ENCODE results near the gene BCL2L15. TPM values are rescaled to one million over a fixed set of nuclear protein-coding genes. Genes with fewer than 3 reads are reported as not detected.

The BCL2L15 gene
- total and polyA plus RNA-seq, 2 of the 8 experiments (the other 6 are each of a cell fraction or from before 2014, with no cell fraction given), result 0.32 to 0.36 TPM

DNA sequence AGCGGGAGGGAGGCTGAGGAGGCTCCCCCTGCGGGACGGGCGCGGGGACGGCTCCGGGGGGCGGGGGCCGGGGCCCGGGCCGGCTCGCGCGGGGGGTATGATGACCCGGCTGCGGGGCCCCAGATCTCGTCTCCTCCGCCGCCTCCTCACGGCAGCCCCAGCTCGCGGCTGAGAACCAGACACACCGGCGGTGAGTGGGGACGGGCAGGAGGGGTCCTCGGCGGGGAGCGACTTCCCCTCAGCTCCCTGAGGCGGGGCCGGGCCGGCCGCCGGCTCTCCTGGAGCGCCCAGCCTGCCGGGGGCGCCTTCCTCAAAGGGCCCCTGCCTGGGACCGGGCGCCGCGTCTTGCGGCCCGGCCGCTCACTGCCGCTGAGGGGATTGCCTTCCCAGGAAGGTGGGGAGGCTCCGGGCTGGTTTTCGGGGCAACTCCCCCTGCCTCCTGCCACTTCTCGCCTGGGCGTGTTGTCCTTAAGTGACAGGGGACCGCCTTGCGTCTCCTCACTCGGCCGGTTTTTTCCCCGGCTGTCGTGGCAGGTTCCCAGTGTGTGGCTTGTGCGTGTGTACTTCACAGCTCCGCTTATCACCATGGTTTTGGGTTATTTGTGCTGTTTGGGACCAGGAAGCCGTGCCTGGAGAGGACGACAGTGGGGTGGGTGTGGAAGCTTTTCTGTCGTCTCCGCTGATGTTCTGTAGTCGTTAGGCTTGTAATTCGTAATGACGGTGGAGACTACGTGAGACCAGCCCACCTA is 42.5 kb upstream of the BCL2L15 start (continued):
- TF ChIP-seq PHF8 (conservative IDR thresholded peaks at IDR 0.05; ENCODE audit: low read depth, low read length) (peak; percentile 21), POLR2AphosphoS5 (IDR thresholded peaks at IDR 0.05; ENCODE audit: low read depth, low read length) (no peak), BRCA1 (IDR thresholded peaks at IDR 0.05; ENCODE audit: low read depth, low read length) (no peak), GTF2F1 (IDR thresholded peaks at IDR 0.05; ENCODE audit: borderline replicate concordance, low read depth, low read length) (no peak), JUND (IDR thresholded peaks at IDR 0.05; ENCODE audit: low read length) (no peak), KDM1A (IDR thresholded peaks at IDR 0.05; ENCODE audit: borderline replicate concordance, low read length) (no peak), SP4 (IDR thresholded peaks at IDR 0.05; ENCODE audit: low read length) (no peak), SAP30 (IDR thresholded peaks at IDR 0.05; ENCODE audit: insufficient read depth, insufficient replicate concordance, low read length) (peak; percentile 87), POLR2A (IDR thresholded peaks at IDR 0.05; ENCODE audit: control extremely low read depth in 1 of 2, low read depth in 2 of 2, low read length in 2 of 2) (no peak), CHD1 (IDR thresholded peaks at IDR 0.05; ENCODE audit: low read depth, low read length) (no peak), ASH2L (IDR thresholded peaks at IDR 0.05; ENCODE audit: low read length) (peak; percentile 53), JUN (IDR thresholded peaks at IDR 0.05; ENCODE audit: low read depth, low read length) (no peak), TCF12 (IDR thresholded peaks at IDR 0.05; ENCODE audit: low read depth, low read length) (no peak), GABPA (IDR thresholded peaks at IDR 0.05; ENCODE audit: borderline replicate concordance, insufficient read depth, low read length) (no peak), RAD21 (IDR thresholded peaks at IDR 0.05 in 1 of 2, conservative IDR thresholded peaks at IDR 0.05 in 1 of 2; ENCODE audit: low read depth in 2 of 2, low read length in 2 of 2) (no peak), TAF7 (optimal IDR thresholded peaks at IDR 0.05; ENCODE audit: borderline replicate concordance, low read depth, low read length) (no peak), CBX8 (IDR thresholded peaks at IDR 0.05; ENCODE audit: borderline replicate concordance, low read depth, low read length) (no peak), NANOG (IDR thresholded peaks at IDR 0.05; ENCODE audit: insufficient read depth, low read depth, low read length, poor library complexity, severe bottlenecking) (no peak)
- TF ChIP-seq, protein P1, sequence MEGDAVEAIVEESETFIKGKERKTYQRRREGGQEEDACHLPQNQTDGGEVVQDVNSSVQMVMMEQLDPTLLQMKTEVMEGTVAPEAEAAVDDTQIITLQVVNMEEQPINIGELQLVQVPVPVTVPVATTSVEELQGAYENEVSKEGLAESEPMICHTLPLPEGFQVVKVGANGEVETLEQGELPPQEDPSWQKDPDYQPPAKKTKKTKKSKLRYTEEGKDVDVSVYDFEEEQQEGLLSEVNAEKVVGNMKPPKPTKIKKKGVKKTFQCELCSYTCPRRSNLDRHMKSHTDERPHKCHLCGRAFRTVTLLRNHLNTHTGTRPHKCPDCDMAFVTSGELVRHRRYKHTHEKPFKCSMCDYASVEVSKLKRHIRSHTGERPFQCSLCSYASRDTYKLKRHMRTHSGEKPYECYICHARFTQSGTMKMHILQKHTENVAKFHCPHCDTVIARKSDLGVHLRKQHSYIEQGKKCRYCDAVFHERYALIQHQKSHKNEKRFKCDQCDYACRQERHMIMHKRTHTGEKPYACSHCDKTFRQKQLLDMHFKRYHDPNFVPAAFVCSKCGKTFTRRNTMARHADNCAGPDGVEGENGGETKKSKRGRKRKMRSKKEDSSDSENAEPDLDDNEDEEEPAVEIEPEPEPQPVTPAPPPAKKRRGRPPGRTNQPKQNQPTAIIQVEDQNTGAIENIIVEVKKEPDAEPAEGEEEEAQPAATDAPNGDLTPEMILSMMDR (IDR thresholded peaks at IDR 0.05; ENCODE audit: control extremely low read depth in 1 of 3, insufficient read depth in 1 of 3, low read depth in 1 of 3, low read length in 3 of 3), result no peak
- TF ChIP-seq, protein P2, sequence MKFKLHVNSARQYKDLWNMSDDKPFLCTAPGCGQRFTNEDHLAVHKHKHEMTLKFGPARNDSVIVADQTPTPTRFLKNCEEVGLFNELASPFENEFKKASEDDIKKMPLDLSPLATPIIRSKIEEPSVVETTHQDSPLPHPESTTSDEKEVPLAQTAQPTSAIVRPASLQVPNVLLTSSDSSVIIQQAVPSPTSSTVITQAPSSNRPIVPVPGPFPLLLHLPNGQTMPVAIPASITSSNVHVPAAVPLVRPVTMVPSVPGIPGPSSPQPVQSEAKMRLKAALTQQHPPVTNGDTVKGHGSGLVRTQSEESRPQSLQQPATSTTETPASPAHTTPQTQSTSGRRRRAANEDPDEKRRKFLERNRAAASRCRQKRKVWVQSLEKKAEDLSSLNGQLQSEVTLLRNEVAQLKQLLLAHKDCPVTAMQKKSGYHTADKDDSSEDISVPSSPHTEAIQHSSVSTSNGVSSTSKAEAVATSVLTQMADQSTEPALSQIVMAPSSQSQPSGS (IDR thresholded peaks at IDR 0.05; ENCODE audit: low read length), result no peak
